ENCODE measurements around the gene APP. TPM values are rescaled to one million over a fixed set of nuclear protein-coding genes. Genes with fewer than 3 reads are reported as not detected.

Gene APP
- total and polyA plus RNA-seq, 2 of the 13 experiments (the other 11 are each of a cell fraction or from before 2014, with no cell fraction given), result 70.6 to 262 TPM

DNA sequence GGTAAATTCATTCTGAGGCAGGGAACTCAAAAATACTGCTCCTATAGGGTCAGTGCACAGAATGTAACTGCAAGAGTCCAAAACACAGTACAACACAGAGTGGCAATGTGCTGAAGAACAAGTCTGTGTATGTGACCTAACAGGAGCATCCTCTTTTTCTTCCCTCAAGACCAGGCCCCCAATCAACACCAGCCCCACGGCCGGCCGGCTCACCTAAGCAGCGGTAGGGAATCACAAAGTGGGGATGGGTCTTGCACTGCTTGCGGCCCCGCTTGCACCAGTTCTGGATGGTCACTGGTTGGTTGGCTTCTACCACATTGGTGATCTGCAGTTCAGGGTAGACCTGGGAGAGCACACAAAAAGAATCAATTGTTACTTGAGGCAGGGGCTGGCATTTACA is 80.8 kb downstream of the APP start:
- Histone ChIP-seq H3K4me3 (replicated peaks in 1 of 3; ENCODE audit: insufficient read depth in 1 of 3, low read depth in 2 of 3, low read length in 3 of 3) (no peak overlapping the region), H3K27me3 (ENCODE audit: control insufficient read depth in 1 of 2, insufficient read depth in 2 of 2, low read length in 2 of 2) (no peaks in the 10 kb centered on the region), H4K20me1 (ENCODE audit: insufficient read depth, low read length) (no peaks in the 10 kb centered on the region), H3K4me2 (ENCODE audit: low read depth, low read length) (no peak overlapping the region), H3K4me1 (ENCODE audit: insufficient read depth, low read length) (no peaks in the 10 kb centered on the region), H3K9me3 (ENCODE audit: low read length) (no peaks in the 10 kb centered on the region), H3K27ac (ENCODE audit: extremely low read length, insufficient read depth, low read length) (no peak overlapping the region), H3K36me3 (replicated peaks in 1 of 2; ENCODE audit: control insufficient read depth in 1 of 2, insufficient read depth in 2 of 2, low read length in 2 of 2) (peaks cover 0 to 14% of the 10 kb centered on the region in 2 experiments; a peak in 3 of 5 replicates), H3K79me2 (ENCODE audit: insufficient read depth, low read length) (peaks cover 5% of the 10 kb centered on the region), H3K9ac (ENCODE audit: insufficient read depth, low read depth, low read length) (no peak overlapping the region), H2AFZ (ENCODE audit: low read length) (no peak overlapping the region)
- CTCF ChIA-PET (ENCODE audit: low intra/inter-chr PET ratio, low total read pairs), result no interaction called here
- WGBS (ENCODE audit: low lambda C conversion rate), result 83% methylated on average over 3 of the region's 6 CpGs
- POLR2A ChIA-PET, result no interaction called here
- no peak for TF ChIP-seq ZNF350 (CRISPR knock-in tag; IDR thresholded peaks at IDR 0.05; ENCODE audit: borderline replicate concordance, low read depth)
- TF ChIP-seq TFDP1 (CRISPR knock-in tag; IDR thresholded peaks at IDR 0.05; ENCODE audit: borderline replicate concordance), result no peak
- no peak for ATAC-seq
- no peak for FAIRE-seq
- intact Hi-C loops (cut with micrococcal nuclease; ENCODE audit: unreplicated experiment) (no loop called here), in situ Hi-C loops (cut with HindIII; ENCODE audit: extremely low pct_ligation_motif_present, low pct_unique_long_range_greater_than_20kb) (no loop called here)
- BruUV-seq (replicated peaks), result no TSS peak
- no peak for DNase-seq (ENCODE audit: low spot score)

- in situ Hi-C loops (cut with HindIII; ENCODE audit: extremely low pct_ligation_motif_present, low pct_unique_long_range_greater_than_20kb), result no loop called here
- POLR2A ChIA-PET, result no interaction called here
- H3K4me2 ChIP-seq (ENCODE audit: low read depth, low read length), result no peak overlapping the region
- no peak for ATAC-seq
- FAIRE-seq, result no peak
- no peak overlapping the region for H3K9ac ChIP-seq (ENCODE audit: insufficient read depth, low read depth, low read length)
- H3K36me3 ChIP-seq (replicated peaks in 1 of 2; ENCODE audit: control insufficient read depth in 1 of 2, insufficient read depth in 2 of 2, low read length in 2 of 2), result peaks cover 0 to 14% of the 10 kb centered on the region in 2 experiments; a peak in 3 of 5 replicates
- no peaks in the 10 kb centered on the region for H3K27me3 ChIP-seq (ENCODE audit: control insufficient read depth in 1 of 2, insufficient read depth in 2 of 2, low read length in 2 of 2)
- peaks cover 5% of the 10 kb centered on the region for H3K79me2 ChIP-seq (ENCODE audit: insufficient read depth, low read length)
- 41% methylated on average over 4 of the region's 4 CpGs for WGBS (ENCODE audit: low lambda C conversion rate)
- no peak overlapping the region for H3K4me3 ChIP-seq (replicated peaks in 1 of 3; ENCODE audit: insufficient read depth in 1 of 3, low read depth in 2 of 3, low read length in 3 of 3)
- H3K27ac ChIP-seq (ENCODE audit: extremely low read length, insufficient read depth, low read length), result no peak overlapping the region
- DNase-seq (ENCODE audit: low spot score), result no peak
- BruUV-seq (replicated peaks), result no TSS peak
- no peaks in the 10 kb centered on the region for H4K20me1 ChIP-seq (ENCODE audit: insufficient read depth, low read length)
- no peaks in the 10 kb centered on the region for H3K4me1 ChIP-seq (ENCODE audit: insufficient read depth, low read length)
- TF ChIP-seq ZNF558 (CRISPR knock-in tag; IDR thresholded peaks at IDR 0.05; ENCODE audit: borderline replicate concordance), result no peak
- no peak for TF ChIP-seq DNMT1 (CRISPR knock-in tag; IDR thresholded peaks at IDR 0.05)
- TF ChIP-seq HMG20A (CRISPR knock-in tag; IDR thresholded peaks at IDR 0.05; ENCODE audit: borderline replicate concordance), result no peak
- no peak for TF ChIP-seq ZNF770 (CRISPR knock-in tag; IDR thresholded peaks at IDR 0.05)
- TF ChIP-seq, protein P1, sequence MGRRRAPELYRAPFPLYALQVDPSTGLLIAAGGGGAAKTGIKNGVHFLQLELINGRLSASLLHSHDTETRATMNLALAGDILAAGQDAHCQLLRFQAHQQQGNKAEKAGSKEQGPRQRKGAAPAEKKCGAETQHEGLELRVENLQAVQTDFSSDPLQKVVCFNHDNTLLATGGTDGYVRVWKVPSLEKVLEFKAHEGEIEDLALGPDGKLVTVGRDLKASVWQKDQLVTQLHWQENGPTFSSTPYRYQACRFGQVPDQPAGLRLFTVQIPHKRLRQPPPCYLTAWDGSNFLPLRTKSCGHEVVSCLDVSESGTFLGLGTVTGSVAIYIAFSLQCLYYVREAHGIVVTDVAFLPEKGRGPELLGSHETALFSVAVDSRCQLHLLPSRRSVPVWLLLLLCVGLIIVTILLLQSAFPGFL (CRISPR knock-in tag; IDR thresholded peaks at IDR 0.05), result no peak
- no peak for TF ChIP-seq HHEX (CRISPR knock-in tag; IDR thresholded peaks at IDR 0.05)
- TF ChIP-seq ZSCAN22 (CRISPR knock-in tag; IDR thresholded peaks at IDR 0.05), result no peak
- no peak for TF ChIP-seq TAF15 (IDR thresholded peaks at IDR 0.05; ENCODE audit: low read depth, low read length, poor library complexity, severe bottlenecking)
- no peak for TF ChIP-seq ZNF703 (CRISPR knock-in tag; IDR thresholded peaks at IDR 0.05; ENCODE audit: borderline replicate concordance)
- no peaks in the 10 kb centered on the region for H3K9me3 ChIP-seq (ENCODE audit: low read length)
- H2AFZ ChIP-seq (ENCODE audit: low read length), result no peak overlapping the region
- intact Hi-C loops (cut with micrococcal nuclease; ENCODE audit: unreplicated experiment), result no loop called here
- CTCF ChIA-PET (ENCODE audit: low intra/inter-chr PET ratio, low total read pairs), result no interaction called here
Observed at GRCh38 chr21:26087223-26087918, 83.2 kb downstream of the APP start.

Measured in HepG2 (cell line).